ENCODE data around the gene EPPIN.

DNA sequence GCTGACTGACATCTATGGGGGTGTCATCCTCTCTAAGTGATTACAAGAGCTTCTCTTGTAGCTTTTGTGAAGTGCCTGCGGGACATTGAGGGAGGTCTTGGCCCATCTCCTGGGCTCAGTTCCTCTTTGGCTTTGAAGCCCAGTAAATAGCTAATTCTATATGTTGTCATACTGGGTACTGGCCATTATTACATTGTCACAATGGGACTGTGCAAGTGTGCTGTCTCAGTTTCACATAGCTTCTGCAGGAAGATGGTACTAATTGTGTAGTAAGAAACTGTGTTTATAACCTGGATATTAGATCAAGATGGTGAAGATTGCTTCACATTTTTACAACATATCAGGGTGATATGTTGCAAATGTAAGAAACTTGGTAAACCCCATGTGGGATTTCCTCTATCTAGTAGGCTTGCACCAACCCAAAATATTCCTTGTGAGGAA is 51.7 kb downstream of the EPPIN start:
- no peak for TF ChIP-seq CTCF (IDR thresholded peaks at IDR 0.05)
- TF ChIP-seq TCF7L2 (IDR thresholded peaks at IDR 0.05; ENCODE audit: low read depth, low read length), result no peak

Measured in Panc1 (cell line).